Neural cell (in vitro differentiated cells): Measurements from ENCODE around the gene MLLT1. TPM values are rescaled to one million over a fixed set of nuclear protein-coding genes. Genes with fewer than 3 reads are reported as not detected.

Experiments
- H2AFZ ChIP-seq: fragments of 200-600, 300-800 bp; sonication (generic), shearing (Covaris generic); 2 replicates; pipeline ENCODE4 v1.6.0; 2014; ENCODE audit warnings: low read depth, mild to moderate bottlenecking, antibody characterized with exemption, low read length, moderate library complexity
- H3F3A ChIP-seq: fragments of 200-600 bp; shearing (Covaris generic); 2 replicates; pipeline ENCODE4 v1.6.1; 2016; ENCODE audit warnings: mild to moderate bottlenecking, moderate library complexity, mixed read lengths, antibody characterized with exemption, low read length; ENCODE audit not compliant: insufficient read depth, poor library complexity, severe bottlenecking
- H3K27ac ChIP-seq: fragments of 200-600, 300-800 bp; sonication (generic), shearing (Covaris generic); 2 replicates; pipeline ENCODE4 v1.5.1; 2014; ENCODE audit warnings: mild to moderate bottlenecking, low read length, moderate library complexity
- H3K27me3 ChIP-seq: fragments of 300-800, 200-600 bp; sonication (generic), shearing (Covaris generic); 2 replicates; pipeline ENCODE4 v1.6.0; 2014; ENCODE audit warnings: mild to moderate bottlenecking, low read depth, low read length, moderate library complexity; ENCODE audit not compliant: insufficient read depth
- H3K36me3 ChIP-seq: fragments of 300-800, 200-600 bp; sonication (generic), shearing (Covaris generic); 2 replicates; pipeline ENCODE4 v1.5.1; 2014; ENCODE audit warnings: mild to moderate bottlenecking, antibody characterized with exemption, low read length, moderate library complexity; ENCODE audit not compliant: insufficient read depth
- H3K4me2 ChIP-seq: fragments of 300-800, 200-600 bp; sonication (generic), shearing (Covaris generic); 2 replicates; pipeline ENCODE4 v1.6.0; 2014; ENCODE audit warnings: mild to moderate bottlenecking, low read length
- H3K4me3 ChIP-seq: fragments of 300-800, 200-600 bp; sonication (generic), shearing (Covaris generic); 2 replicates; pipeline ENCODE4 v1.5.1; 2014; ENCODE audit warnings: mild to moderate bottlenecking, low read length, moderate library complexity
- H3K79me2 ChIP-seq: fragments of 200-600 bp; shearing (Covaris generic); replicated peaks from 2 replicates; pipeline ENCODE4 v1.6.0; 2014; ENCODE audit warnings: mild to moderate bottlenecking, low read length, moderate library complexity; ENCODE audit not compliant: insufficient read depth
- H3K9ac ChIP-seq: fragments of 300-800, 200-600 bp; sonication (generic), shearing (Covaris generic); 2 replicates; pipeline ENCODE4 v1.6.1; 2016; ENCODE audit warnings: mild to moderate bottlenecking, low read length, mixed read lengths
- H3K9me2 ChIP-seq: fragments of 200-600 bp; shearing (Covaris generic); 2 replicates; pipeline ENCODE4 v1.6.1; 2016; ENCODE audit warnings: mild to moderate bottlenecking, low read length, mixed read lengths; ENCODE audit not compliant: insufficient read depth
- H3K9me3 ChIP-seq: fragments of 200-600, 300-800 bp; sonication (generic), shearing (Covaris generic); 2 replicates; pipeline ENCODE4 v1.6.1; 2016; ENCODE audit warnings: mild to moderate bottlenecking, mixed run types, low read length, moderate library complexity, mixed read lengths
- H4K20me1 ChIP-seq: fragments of 200-600 bp; shearing (Covaris generic); 2 replicates; pipeline ENCODE4 v1.6.1; 2016; ENCODE audit warnings: mild to moderate bottlenecking, mixed run types; ENCODE audit not compliant: insufficient read depth
- EP300 ChIP-seq: fragments of 450-650 bp; conservative IDR thresholded peaks from 2 replicates; pipeline ENCODE4 v1.6.1; 2014; ENCODE audit warnings: antibody characterized with exemption, mild to moderate bottlenecking, moderate library complexity; ENCODE audit not compliant: poor library complexity, severe bottlenecking
- EZH2 ChIP-seq: fragments of 200-600, 300-800 bp; shearing (Covaris generic), sonication (generic); IDR thresholded peaks from 2 replicates; pipeline ENCODE4 v1.6.1; 2014; ENCODE audit warnings: antibody characterized with exemption, low read length, borderline replicate concordance, mild to moderate bottlenecking; ENCODE audit not compliant: insufficient read depth, poor library complexity, severe bottlenecking
- MXI1 ChIP-seq: fragments of 450-650 bp; conservative IDR thresholded peaks from 2 replicates; pipeline ENCODE4 v1.6.1; 2014; ENCODE audit warnings: antibody characterized with exemption, mild to moderate bottlenecking; ENCODE audit not compliant: poor library complexity, severe bottlenecking
- POLR2AphosphoS5 ChIP-seq: IDR thresholded peaks from 2 replicates; pipeline ENCODE4 v1.6.1; 2012
- RAD21 ChIP-seq: fragments of 450-650 bp; conservative IDR thresholded peaks from 2 replicates; pipeline ENCODE4 v1.6.1; 2014; ENCODE audit warnings: antibody characterized with exemption, mild to moderate bottlenecking, moderate library complexity
- SMC3 ChIP-seq: fragments of 450-650 bp; conservative IDR thresholded peaks from 2 replicates; pipeline ENCODE4 v1.6.1; 2014; ENCODE audit warnings: antibody characterized with exemption, mild to moderate bottlenecking, moderate library complexity; ENCODE audit not compliant: poor library complexity
- TAF1 ChIP-seq: IDR thresholded peaks from 2 replicates; pipeline ENCODE4 v1.6.1; 2012; ENCODE audit warnings: low read depth
- polyA plus RNA-seq: library from polyadenylated mRNA; depleted of rRNA; stranded (reverse); fragments of >200 nt; gene quantifications from 2 replicates; pipeline ENCODE4 v1.2.3, GENCODE V29; 2014
- TF ChIP-seq, protein P1 (sequence below): fragments of 450-650 bp; IDR thresholded peaks from 2 replicates; pipeline ENCODE4 v1.5.1; 2014; ENCODE audit warnings: antibody characterized with exemption, mild to moderate bottlenecking, moderate library complexity; ENCODE audit not compliant: poor library complexity, severe bottlenecking
- TF ChIP-seq, protein P2 (sequence below): IDR thresholded peaks from 2 replicates; pipeline ENCODE4 v1.6.1; 2012; ENCODE audit warnings: borderline replicate concordance

MLLT1 gene
- polyA plus RNA-seq, 1 donor from 2014 or later, result 34.0 TPM

GRCh38 chr19:6221220-6221877 lies 58.4 kb downstream of the MLLT1 start:
- H3K9me3 ChIP-seq, result no peaks in the 10 kb centered on the region

DNA sequence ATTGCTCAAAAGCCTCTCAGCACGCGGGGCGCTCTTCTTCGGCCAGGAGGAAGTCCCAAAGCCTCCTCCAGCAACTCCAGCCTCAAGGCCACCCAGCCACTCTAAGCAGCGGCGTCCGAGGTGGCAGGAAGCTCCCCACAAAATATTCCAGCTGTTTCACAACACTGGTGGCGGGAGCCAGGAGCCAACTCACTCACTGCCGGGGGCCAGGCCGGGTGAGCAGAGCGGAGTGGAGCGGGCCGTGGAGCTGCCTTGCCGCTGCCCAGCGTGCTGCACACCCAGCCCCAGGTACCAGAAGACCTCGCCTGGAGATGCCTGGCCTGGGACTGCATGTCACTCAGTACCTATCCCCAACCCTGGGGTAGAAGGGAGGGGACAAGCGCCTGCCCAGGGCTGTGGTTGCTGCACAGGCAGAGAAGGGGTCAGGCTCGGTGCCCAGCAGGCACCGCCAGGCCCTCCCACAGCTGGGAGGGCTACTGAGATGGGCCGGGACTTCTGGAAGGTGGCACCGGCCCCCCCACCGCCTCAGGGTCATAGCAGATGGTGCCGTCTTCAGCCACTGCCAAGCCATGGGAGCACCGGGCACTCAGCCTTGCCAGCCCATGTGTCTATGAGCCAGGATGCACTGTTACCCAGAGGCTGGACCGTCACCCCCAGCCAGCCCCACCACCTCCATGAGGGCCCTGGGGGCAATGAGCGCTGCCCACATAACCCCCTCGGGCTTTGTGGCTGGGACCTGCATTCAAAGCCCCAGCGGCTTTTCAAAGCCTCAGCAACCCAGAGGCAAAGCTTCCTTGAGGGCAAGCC lies 59.2 kb downstream of the MLLT1 start:
- H3K9ac ChIP-seq, result no peak overlapping the region
- no peak overlapping the region for H3K27ac ChIP-seq
- no peaks in the 10 kb centered on the region for H3K9me2 ChIP-seq
- peaks cover 12% of the 10 kb centered on the region for H3K79me2 ChIP-seq
- no peaks in the 10 kb centered on the region for H3K27me3 ChIP-seq
- no peaks in the 10 kb centered on the region for H4K20me1 ChIP-seq
- H3K4me2 ChIP-seq, result no peak overlapping the region
- no peaks in the 10 kb centered on the region for H3K9me3 ChIP-seq
- no peak overlapping the region for H2AFZ ChIP-seq
- no peaks in the 10 kb centered on the region for H3K36me3 ChIP-seq
- no peak overlapping the region for H3K4me3 ChIP-seq
- H3F3A ChIP-seq, result no peaks in the 10 kb centered on the region
- TF ChIP-seq POLR2AphosphoS5 (no peak), EZH2 (no peak), RAD21 (no peak), SMC3 (no peak), MXI1 (no peak), EP300 (no peak), TAF1 (no peak)
- TF ChIP-seq, protein P1, sequence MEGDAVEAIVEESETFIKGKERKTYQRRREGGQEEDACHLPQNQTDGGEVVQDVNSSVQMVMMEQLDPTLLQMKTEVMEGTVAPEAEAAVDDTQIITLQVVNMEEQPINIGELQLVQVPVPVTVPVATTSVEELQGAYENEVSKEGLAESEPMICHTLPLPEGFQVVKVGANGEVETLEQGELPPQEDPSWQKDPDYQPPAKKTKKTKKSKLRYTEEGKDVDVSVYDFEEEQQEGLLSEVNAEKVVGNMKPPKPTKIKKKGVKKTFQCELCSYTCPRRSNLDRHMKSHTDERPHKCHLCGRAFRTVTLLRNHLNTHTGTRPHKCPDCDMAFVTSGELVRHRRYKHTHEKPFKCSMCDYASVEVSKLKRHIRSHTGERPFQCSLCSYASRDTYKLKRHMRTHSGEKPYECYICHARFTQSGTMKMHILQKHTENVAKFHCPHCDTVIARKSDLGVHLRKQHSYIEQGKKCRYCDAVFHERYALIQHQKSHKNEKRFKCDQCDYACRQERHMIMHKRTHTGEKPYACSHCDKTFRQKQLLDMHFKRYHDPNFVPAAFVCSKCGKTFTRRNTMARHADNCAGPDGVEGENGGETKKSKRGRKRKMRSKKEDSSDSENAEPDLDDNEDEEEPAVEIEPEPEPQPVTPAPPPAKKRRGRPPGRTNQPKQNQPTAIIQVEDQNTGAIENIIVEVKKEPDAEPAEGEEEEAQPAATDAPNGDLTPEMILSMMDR, result no peak

More at GRCh38 chr19:6221220-6221877, 58.4 kb downstream of the MLLT1 start:
- Histone ChIP-seq H3K79me2 (peaks cover 5% of the 10 kb centered on the region), H3K27ac (no peak overlapping the region), H3K9me2 (no peaks in the 10 kb centered on the region), H4K20me1 (no peaks in the 10 kb centered on the region), H3F3A (no peaks in the 10 kb centered on the region), H3K4me3 (no peak overlapping the region), H2AFZ (no peak overlapping the region), H3K27me3 (no peaks in the 10 kb centered on the region), H3K9ac (no peak overlapping the region), H3K36me3 (no peaks in the 10 kb centered on the region), H3K4me2 (no peak overlapping the region)
- TF ChIP-seq POLR2AphosphoS5 (no peak), MXI1 (no peak), SMC3 (no peak), EZH2 (no peak), TAF1 (no peak), RAD21 (no peak), EP300 (no peak)
- TF ChIP-seq, protein P1, result no peak
- TF ChIP-seq, protein P2, sequence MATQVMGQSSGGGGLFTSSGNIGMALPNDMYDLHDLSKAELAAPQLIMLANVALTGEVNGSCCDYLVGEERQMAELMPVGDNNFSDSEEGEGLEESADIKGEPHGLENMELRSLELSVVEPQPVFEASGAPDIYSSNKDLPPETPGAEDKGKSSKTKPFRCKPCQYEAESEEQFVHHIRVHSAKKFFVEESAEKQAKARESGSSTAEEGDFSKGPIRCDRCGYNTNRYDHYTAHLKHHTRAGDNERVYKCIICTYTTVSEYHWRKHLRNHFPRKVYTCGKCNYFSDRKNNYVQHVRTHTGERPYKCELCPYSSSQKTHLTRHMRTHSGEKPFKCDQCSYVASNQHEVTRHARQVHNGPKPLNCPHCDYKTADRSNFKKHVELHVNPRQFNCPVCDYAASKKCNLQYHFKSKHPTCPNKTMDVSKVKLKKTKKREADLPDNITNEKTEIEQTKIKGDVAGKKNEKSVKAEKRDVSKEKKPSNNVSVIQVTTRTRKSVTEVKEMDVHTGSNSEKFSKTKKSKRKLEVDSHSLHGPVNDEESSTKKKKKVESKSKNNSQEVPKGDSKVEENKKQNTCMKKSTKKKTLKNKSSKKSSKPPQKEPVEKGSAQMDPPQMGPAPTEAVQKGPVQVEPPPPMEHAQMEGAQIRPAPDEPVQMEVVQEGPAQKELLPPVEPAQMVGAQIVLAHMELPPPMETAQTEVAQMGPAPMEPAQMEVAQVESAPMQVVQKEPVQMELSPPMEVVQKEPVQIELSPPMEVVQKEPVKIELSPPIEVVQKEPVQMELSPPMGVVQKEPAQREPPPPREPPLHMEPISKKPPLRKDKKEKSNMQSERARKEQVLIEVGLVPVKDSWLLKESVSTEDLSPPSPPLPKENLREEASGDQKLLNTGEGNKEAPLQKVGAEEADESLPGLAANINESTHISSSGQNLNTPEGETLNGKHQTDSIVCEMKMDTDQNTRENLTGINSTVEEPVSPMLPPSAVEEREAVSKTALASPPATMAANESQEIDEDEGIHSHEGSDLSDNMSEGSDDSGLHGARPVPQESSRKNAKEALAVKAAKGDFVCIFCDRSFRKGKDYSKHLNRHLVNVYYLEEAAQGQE, result no peak
